Cardiac fibroblast (primary cell): ENCODE measurements around the gene PCNX1.

Experiments
- DNase-seq, 2 donors: peaks; one replicate each; pipeline versions ENCODE4 v3.0.0 to v3.0.0-alpha.2; 2010; ENCODE audit warnings: low read depth in 2 of 2
- H3K4me3 ChIP-seq, 2 donors: replicated peaks in 1 of 2; 1 replicate in 1 of 2; 2 replicates in 1 of 2; pipeline ENCODE4 v1.5.1; 2011; ENCODE audit warnings: low read depth in 2 of 2, low read length in 2 of 2, mild to moderate bottlenecking in 2 of 2, moderate library complexity in 1 of 2
- CTCF ChIP-seq: IDR thresholded peaks from one replicate; pipeline ENCODE4 v1.5.1; 2011; ENCODE audit warnings: low read depth, mild to moderate bottlenecking, low read length, inconsistent platforms

PCNX1 gene

GRCh38 chr14:71031000-71031399, 123.7 kb downstream of the PCNX1 start:
- TF ChIP-seq CTCF = no peak
- no peak overlapping the region for H3K4me3 ChIP-seq
- DNase-seq = no peak

- TF ChIP-seq CTCF = no peak
- no peak overlapping the region for H3K4me3 ChIP-seq
- DNase-seq = no peak
These were observed 129.2 kb downstream of the PCNX1 start for GRCh38 chr14:71036433-71036832.

- no peak overlapping the region for H3K4me3 ChIP-seq
- no peak for TF ChIP-seq CTCF
- DNase-seq = no peak
These were observed 141.1 kb downstream of the PCNX1 start for GRCh38 chr14:71048393-71048792.

- peak; percentile 43 to 73 for DNase-seq
- H3K4me3 ChIP-seq = no peak overlapping the region
- no peak for TF ChIP-seq CTCF
These were observed 142.3 kb downstream of the PCNX1 start for GRCh38 chr14:71049435-71050133.

DNA sequence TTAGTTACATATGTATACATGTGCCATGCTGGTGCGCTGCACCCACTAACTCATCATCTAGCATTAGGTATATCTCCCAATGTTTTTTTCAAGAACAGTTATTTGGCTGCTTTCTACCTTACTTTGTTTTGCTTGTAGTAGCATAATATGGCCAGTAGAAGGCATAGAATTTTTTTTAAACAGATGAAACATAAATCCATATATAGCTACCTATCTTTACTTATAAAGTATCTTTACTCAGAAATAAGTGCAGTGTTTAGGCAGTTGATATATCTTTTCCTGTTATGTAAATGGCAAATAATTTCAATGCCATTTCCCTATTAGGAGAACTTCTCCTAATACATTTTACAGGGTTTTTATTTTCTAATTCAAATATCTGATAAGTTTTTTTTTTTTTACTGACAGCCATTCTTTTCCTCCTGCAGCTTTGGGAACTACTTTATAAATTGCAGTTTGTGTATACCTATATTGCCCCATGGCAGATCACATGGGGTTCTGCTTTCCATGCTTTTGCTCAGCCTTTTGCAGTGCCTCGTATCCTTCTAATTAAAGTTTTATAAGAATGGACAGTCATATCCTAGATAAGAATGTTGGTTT, 143.1 kb downstream of the PCNX1 start:
- peak; percentile 49 for TF ChIP-seq CTCF
- no peak overlapping the region for H3K4me3 ChIP-seq
- DNase-seq = peak; percentile 32 to 44

DNA sequence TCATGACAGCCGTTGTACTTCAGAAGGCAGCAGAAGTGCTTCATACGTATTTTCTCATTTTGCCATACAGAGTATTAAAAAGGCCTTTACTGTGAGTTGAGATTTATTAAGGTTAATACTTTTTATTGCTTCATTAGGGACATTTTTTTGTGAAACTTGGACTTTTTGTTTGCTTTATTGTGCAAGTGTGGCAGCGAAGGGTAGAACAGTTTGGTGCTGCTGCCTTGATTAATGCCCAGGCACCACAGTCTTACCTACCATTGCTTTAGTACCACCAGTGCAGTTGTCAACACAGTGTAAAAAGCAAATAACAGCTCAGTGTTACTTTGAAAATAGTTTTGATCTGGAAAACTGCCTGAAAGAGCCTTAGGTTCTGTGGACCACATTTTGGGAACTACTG, 147.4 kb downstream of the PCNX1 start:
- H3K4me3 ChIP-seq = no peak overlapping the region
- no peak for TF ChIP-seq CTCF
- DNase-seq = no peak
